ENCODE data around the gene BCKDHA.

DNA sequence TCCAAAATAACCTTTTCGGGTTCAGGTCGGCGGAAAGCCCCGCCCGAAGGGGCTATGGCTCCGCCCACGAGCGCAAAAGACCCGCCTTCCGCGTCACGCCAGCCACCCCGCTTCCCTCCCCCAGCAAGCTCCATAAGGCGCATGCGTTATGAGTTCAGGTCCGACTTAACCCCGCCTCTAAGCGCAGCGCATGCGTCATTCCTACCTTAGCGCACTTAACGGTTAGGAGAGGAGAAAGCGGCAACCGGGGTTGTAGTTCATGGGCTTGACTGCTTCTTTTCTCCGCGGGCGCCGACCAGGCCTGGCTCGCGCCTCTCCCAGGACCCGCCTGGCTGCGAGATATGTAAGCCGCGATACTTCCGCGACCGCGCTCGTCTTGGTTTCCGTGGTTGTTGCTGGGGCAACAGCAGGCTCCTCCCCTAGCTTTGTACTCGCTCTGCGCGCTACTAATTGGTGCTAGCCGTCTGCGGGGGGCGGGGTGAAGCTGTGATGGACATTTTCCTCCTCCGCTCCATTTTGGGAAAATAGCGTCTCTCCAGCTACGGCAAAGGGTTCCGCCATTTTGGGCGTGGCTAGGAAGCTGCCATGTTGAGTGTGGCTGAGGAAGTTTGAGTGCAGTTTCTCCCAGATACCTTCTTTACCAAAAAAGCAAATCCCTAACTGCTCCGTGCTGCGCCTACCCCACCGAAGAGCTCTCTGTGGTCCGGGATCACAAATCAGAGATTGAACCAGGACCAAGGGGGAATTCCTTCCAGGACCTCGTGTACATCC is 33.7 kb upstream of the BCKDHA start, which contains the start of gene B9D2:
- no peak for TF ChIP-seq EZH2 (IDR thresholded peaks at IDR 0.05)
- peak; percentile 76 for TF ChIP-seq POLR2AphosphoS5 (IDR thresholded peaks at IDR 0.05; ENCODE audit: low read depth, low read length)
- TF ChIP-seq, protein P1, sequence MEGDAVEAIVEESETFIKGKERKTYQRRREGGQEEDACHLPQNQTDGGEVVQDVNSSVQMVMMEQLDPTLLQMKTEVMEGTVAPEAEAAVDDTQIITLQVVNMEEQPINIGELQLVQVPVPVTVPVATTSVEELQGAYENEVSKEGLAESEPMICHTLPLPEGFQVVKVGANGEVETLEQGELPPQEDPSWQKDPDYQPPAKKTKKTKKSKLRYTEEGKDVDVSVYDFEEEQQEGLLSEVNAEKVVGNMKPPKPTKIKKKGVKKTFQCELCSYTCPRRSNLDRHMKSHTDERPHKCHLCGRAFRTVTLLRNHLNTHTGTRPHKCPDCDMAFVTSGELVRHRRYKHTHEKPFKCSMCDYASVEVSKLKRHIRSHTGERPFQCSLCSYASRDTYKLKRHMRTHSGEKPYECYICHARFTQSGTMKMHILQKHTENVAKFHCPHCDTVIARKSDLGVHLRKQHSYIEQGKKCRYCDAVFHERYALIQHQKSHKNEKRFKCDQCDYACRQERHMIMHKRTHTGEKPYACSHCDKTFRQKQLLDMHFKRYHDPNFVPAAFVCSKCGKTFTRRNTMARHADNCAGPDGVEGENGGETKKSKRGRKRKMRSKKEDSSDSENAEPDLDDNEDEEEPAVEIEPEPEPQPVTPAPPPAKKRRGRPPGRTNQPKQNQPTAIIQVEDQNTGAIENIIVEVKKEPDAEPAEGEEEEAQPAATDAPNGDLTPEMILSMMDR (IDR thresholded peaks at IDR 0.05 in 2 of 3, conservative IDR thresholded peaks at IDR 0.05 in 1 of 3; ENCODE audit: borderline replicate concordance in 1 of 3, insufficient read depth in 1 of 3, low read depth in 2 of 3, low read length in 2 of 3): no peak
- TF ChIP-seq FOSL1 (IDR thresholded peaks at IDR 0.05; ENCODE audit: low read depth): no peak
- TF ChIP-seq POLR2A (IDR thresholded peaks at IDR 0.05; ENCODE audit: borderline replicate concordance, extremely low read depth, insufficient read depth, insufficient read length): peak; percentile 63
- TF ChIP-seq EZH2phosphoT487 (IDR thresholded peaks at IDR 0.05; ENCODE audit: borderline replicate concordance): no peak
- no peak for TF ChIP-seq ZNF274 (IDR thresholded peaks at IDR 0.05; ENCODE audit: low read depth, low read length)
- TF ChIP-seq, protein P2, sequence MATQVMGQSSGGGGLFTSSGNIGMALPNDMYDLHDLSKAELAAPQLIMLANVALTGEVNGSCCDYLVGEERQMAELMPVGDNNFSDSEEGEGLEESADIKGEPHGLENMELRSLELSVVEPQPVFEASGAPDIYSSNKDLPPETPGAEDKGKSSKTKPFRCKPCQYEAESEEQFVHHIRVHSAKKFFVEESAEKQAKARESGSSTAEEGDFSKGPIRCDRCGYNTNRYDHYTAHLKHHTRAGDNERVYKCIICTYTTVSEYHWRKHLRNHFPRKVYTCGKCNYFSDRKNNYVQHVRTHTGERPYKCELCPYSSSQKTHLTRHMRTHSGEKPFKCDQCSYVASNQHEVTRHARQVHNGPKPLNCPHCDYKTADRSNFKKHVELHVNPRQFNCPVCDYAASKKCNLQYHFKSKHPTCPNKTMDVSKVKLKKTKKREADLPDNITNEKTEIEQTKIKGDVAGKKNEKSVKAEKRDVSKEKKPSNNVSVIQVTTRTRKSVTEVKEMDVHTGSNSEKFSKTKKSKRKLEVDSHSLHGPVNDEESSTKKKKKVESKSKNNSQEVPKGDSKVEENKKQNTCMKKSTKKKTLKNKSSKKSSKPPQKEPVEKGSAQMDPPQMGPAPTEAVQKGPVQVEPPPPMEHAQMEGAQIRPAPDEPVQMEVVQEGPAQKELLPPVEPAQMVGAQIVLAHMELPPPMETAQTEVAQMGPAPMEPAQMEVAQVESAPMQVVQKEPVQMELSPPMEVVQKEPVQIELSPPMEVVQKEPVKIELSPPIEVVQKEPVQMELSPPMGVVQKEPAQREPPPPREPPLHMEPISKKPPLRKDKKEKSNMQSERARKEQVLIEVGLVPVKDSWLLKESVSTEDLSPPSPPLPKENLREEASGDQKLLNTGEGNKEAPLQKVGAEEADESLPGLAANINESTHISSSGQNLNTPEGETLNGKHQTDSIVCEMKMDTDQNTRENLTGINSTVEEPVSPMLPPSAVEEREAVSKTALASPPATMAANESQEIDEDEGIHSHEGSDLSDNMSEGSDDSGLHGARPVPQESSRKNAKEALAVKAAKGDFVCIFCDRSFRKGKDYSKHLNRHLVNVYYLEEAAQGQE (IDR thresholded peaks at IDR 0.05; ENCODE audit: low read depth): no peak
- no peak for TF ChIP-seq CBX3 (IDR thresholded peaks at IDR 0.05; ENCODE audit: low read depth)
- 0 out of 2 replicates have a peak, but pooled peaks have one; percentile 42 for TF ChIP-seq ZFX (IDR thresholded peaks at IDR 0.05)
- no peak for TF ChIP-seq RAD21 (IDR thresholded peaks at IDR 0.05; ENCODE audit: low read depth)
- TF ChIP-seq SRF (IDR thresholded peaks at IDR 0.05; ENCODE audit: low read depth): peak; percentile 90

Data from HCT116 (cell line).